Mucosa of stomach (tissue), 1 donor: ENCODE measurements around the gene CHRM5.
"Not testable (repeated sequence)": the region's sequence is repeated elsewhere in the genome, so short reads cannot be mapped to it uniquely, and the experiment has no call there.

Experiments used
- H3K27me3 ChIP-seq: one replicate; pipeline ENCODE4 v1.7.0; 2013; ENCODE audit warnings: mild to moderate bottlenecking, low read length; ENCODE audit not compliant: control insufficient read depth, insufficient read depth
- H3K36me3 ChIP-seq: one replicate; pipeline ENCODE4 v1.7.0; 2013; ENCODE audit warnings: low read length; ENCODE audit not compliant: control insufficient read depth, insufficient read depth
- H3K4me1 ChIP-seq: one replicate; pipeline ENCODE4 v1.7.0; 2013; ENCODE audit warnings: mild to moderate bottlenecking, low read length; ENCODE audit not compliant: control insufficient read depth, insufficient read depth
- H3K4me3 ChIP-seq: one replicate; pipeline ENCODE4 v1.7.0; 2013; ENCODE audit warnings: low read length
- H3K9ac ChIP-seq: one replicate; pipeline ENCODE4 v1.7.0; 2013; ENCODE audit warnings: mild to moderate bottlenecking, low read length, moderate library complexity
- H3K9me3 ChIP-seq: one replicate; pipeline ENCODE4 v1.7.0; 2013; ENCODE audit warnings: mild to moderate bottlenecking, low read length, moderate library complexity; ENCODE audit not compliant: control insufficient read depth
- donor health status: Pancreatic carcinoma.

Gene CHRM5

GRCh38 chr15:33995666-33996065 is 27.4 kb downstream of the CHRM5 start:
- H3K36me3 ChIP-seq, H3K9ac ChIP-seq, H3K4me1 ChIP-seq, H3K4me3 ChIP-seq, H3K9me3 ChIP-seq, H3K27me3 ChIP-seq: not testable (repeated sequence)

- no peaks in the 10 kb centered on the region for H3K4me1 ChIP-seq
- no peaks in the 10 kb centered on the region for H3K36me3 ChIP-seq
- no peak overlapping the region for H3K9ac ChIP-seq
- H3K27me3 ChIP-seq: no peaks in the 10 kb centered on the region
- no peaks in the 10 kb centered on the region for H3K9me3 ChIP-seq
- H3K4me3 ChIP-seq: no peak overlapping the region
These were observed 33.2 kb downstream of the CHRM5 start for GRCh38 chr15:34001536-34001935.

GRCh38 chr15:34006381-34006780 is 38.1 kb downstream of the CHRM5 start:
- Histone ChIP-seq H3K27me3 (no peaks in the 10 kb centered on the region), H3K4me3 (no peak overlapping the region), H3K36me3 (no peaks in the 10 kb centered on the region), H3K9me3 (no peaks in the 10 kb centered on the region), H3K4me1 (no peaks in the 10 kb centered on the region), H3K9ac (no peak overlapping the region)

- Histone ChIP-seq H3K4me3 (no peak overlapping the region), H3K9me3 (no peaks in the 10 kb centered on the region), H3K4me1 (no peaks in the 10 kb centered on the region), H3K36me3 (no peaks in the 10 kb centered on the region), H3K9ac (no peak overlapping the region), H3K27me3 (no peaks in the 10 kb centered on the region)
These were observed 41.4 kb downstream of the CHRM5 start for GRCh38 chr15:34009656-34010055.

- H3K4me3 ChIP-seq: no peak overlapping the region
- no peaks in the 10 kb centered on the region for H3K9me3 ChIP-seq
- H3K36me3 ChIP-seq: no peaks in the 10 kb centered on the region
- H3K4me1 ChIP-seq: no peaks in the 10 kb centered on the region
- H3K27me3 ChIP-seq: no peaks in the 10 kb centered on the region
- no peak overlapping the region for H3K9ac ChIP-seq
These were observed 42.6 kb downstream of the CHRM5 start for GRCh38 chr15:34010921-34011320.

- H3K9me3 ChIP-seq: no peaks in the 10 kb centered on the region
- no peak overlapping the region for H3K9ac ChIP-seq
- no peaks in the 10 kb centered on the region for H3K27me3 ChIP-seq
- H3K4me1 ChIP-seq: no peaks in the 10 kb centered on the region
- no peaks in the 10 kb centered on the region for H3K36me3 ChIP-seq
- H3K4me3 ChIP-seq: no peak overlapping the region
These were observed 43.2 kb downstream of the CHRM5 start for GRCh38 chr15:34011481-34011880.

- no peak overlapping the region for H3K4me3 ChIP-seq
- H3K36me3 ChIP-seq: no peaks in the 10 kb centered on the region
- no peaks in the 10 kb centered on the region for H3K4me1 ChIP-seq
- no peak overlapping the region for H3K9ac ChIP-seq
- H3K27me3 ChIP-seq: no peaks in the 10 kb centered on the region
- H3K9me3 ChIP-seq: no peaks in the 10 kb centered on the region
These were observed 44.2 kb downstream of the CHRM5 start for GRCh38 chr15:34012461-34013028.

- H3K9ac ChIP-seq: no peak overlapping the region
- H3K4me3 ChIP-seq: no peak overlapping the region
- no peaks in the 10 kb centered on the region for H3K9me3 ChIP-seq
- H3K27me3 ChIP-seq: no peaks in the 10 kb centered on the region
- H3K36me3 ChIP-seq: no peaks in the 10 kb centered on the region
- H3K4me1 ChIP-seq: no peaks in the 10 kb centered on the region
These were observed 45.4 kb downstream of the CHRM5 start for GRCh38 chr15:34013746-34014145.

GRCh38 chr15:34014556-34014955 is 46.3 kb downstream of the CHRM5 start:
- Histone ChIP-seq H3K4me3 (no peak overlapping the region), H3K9ac (no peak overlapping the region), H3K4me1 (no peaks in the 10 kb centered on the region), H3K27me3 (no peaks in the 10 kb centered on the region), H3K9me3 (no peaks in the 10 kb centered on the region), H3K36me3 (no peaks in the 10 kb centered on the region)

GRCh38 chr15:34018021-34018645 is 49.8 kb downstream of the CHRM5 start:
- Histone ChIP-seq H3K36me3 (no peaks in the 10 kb centered on the region), H3K9me3 (no peaks in the 10 kb centered on the region), H3K27me3 (no peaks in the 10 kb centered on the region), H3K4me1 (no peaks in the 10 kb centered on the region), H3K4me3 (no peak overlapping the region), H3K9ac (no peak overlapping the region)

GRCh38 chr15:34018738-34019137 is 50.4 kb downstream of the CHRM5 start:
- H3K4me1 ChIP-seq, H3K36me3 ChIP-seq, H3K4me3 ChIP-seq, H3K9ac ChIP-seq, H3K27me3 ChIP-seq, H3K9me3 ChIP-seq: not testable (repeated sequence)

- Histone ChIP-seq H3K9ac (no peak overlapping the region), H3K4me3 (no peak overlapping the region), H3K4me1 (no peaks in the 10 kb centered on the region), H3K27me3 (no peaks in the 10 kb centered on the region), H3K9me3 (no peaks in the 10 kb centered on the region), H3K36me3 (no peaks in the 10 kb centered on the region)
These were observed 51.2 kb downstream of the CHRM5 start for GRCh38 chr15:34019369-34019990.
